ENCODE results near the gene CST11.
"Not testable (repeated sequence)": the region's sequence is repeated elsewhere in the genome, so short reads cannot be mapped to it uniquely, and the experiment has no call there.

The CST11 gene, protein sequence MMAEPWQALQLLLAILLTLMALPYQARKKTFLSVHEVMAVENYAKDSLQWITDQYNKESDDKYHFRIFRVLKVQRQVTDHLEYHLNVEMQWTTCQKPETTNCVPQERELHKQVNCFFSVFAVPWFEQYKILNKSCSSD

DNA sequence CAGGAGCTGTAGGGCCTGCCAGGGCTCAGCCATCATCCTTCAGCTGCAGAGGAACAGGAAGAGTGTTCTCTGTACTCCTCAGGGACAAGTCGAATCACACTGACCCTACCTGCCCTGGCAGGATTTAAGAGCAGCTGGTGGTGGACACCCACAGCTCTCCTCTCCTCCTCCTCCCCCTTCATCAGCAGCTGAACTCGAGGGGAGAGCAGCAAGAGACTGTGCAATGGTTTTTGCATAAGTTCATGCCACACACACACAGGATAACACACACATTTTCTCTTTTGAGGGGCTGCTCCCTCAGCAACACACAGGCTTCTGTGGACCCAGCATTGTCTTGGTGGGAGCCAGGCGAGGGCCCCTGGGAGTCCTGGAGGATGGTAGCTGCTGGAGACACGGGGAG lies at the start of gene CST11:
Gene CST11, minus strand, starts transcription at position 101 of the 400 bp plus-strand sequence. Its CDS starts 65 bp downstream, at position 36.
- FAIRE-seq (no peak), DNase-seq (ENCODE audit: low spot score) (no peak)

DNA sequence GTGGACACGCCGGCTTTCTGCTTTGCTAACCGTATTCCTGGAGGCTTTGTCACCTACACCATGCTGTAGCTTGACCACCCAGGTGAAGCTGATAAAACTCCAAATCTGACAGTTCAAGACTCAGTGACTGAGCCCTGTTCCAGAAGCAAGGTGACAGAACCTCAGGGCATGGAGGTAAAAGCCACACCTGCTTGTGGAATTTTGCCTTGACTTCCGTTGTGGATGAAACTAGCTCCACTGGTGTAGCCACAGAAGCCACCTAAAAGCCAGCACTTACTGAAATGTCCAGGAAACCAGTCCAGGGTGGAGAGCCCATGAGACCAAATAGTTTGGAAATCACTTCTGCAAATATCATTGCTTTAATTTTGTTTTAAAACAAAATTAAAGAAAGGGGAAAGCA lies 49.2 kb upstream of the CST11 start:
- DNase-seq (ENCODE audit: low spot score) (no peak), FAIRE-seq (no peak)

DNA sequence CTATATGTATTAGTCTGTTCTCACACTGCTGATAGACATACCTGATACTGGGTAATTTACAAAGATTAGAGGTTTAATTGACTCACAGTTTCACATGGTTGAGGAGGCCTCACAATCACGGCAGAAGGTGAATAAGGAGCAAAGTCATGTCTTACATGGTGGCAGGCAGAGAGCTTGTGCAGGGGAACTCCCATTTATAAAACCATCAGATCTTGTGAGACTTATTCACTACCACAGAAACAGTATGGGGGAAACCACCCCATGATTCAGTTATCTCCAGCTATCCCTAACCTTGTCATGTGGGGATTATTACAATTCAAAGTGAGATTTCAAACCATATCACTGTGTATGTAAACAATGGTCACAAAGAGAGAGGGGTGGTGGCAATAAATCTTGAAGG lies 44.9 kb upstream of the CST11 start:
- FAIRE-seq, result no peak
- DNase-seq (ENCODE audit: low spot score), result no peak

DNA sequence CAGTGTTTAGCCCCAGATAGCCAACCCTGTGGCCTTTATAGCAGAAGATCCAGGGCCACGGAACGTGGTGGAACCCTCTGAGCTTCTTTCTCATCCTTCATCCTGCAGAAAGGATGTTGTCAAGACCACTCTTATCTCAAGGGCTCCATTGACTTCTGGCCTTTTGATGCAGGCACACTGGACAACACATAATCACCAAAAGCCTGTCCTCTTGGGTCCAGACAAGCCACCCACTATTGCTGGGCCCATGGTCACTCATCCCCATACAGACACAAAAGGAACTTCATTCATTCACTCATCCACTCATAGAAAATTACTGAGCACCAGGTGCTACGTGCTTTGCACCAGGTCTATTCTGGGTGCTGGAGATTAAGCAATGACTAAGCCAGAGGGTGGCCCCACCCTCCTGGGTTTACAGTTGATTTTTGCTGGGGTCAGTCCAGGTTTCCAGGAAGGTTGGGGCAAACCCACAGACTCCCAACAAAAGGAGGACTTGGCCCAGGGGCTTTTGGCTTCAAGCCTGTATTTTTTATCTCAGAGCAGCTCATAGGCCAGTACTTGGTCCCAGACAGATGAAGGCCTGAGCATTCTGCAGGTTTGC lies 40.6 kb upstream of the CST11 start:
- DNase-seq (ENCODE audit: low spot score), result no peak
- no peak for FAIRE-seq

DNA sequence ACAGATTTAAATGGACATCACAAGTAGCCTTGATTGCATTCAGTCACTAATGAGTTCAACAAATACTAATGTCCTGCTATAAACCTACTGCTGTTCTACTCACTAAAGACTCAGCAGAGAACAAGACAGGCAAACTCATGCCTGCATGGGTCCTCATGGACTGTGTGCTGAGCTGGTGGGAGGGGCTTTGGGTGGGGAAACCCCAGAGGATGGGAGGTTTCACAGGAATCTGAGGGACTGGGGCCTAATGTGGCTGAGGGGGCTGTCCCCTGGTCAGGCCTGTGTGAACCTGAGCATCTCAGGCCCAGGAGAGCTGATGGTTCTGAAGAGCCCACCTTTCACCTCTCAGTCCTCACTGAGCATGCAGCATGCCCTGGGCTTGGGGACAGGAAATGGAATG lies 39.6 kb upstream of the CST11 start:
- no peak for DNase-seq (ENCODE audit: low spot score)
- no peak for FAIRE-seq

DNA sequence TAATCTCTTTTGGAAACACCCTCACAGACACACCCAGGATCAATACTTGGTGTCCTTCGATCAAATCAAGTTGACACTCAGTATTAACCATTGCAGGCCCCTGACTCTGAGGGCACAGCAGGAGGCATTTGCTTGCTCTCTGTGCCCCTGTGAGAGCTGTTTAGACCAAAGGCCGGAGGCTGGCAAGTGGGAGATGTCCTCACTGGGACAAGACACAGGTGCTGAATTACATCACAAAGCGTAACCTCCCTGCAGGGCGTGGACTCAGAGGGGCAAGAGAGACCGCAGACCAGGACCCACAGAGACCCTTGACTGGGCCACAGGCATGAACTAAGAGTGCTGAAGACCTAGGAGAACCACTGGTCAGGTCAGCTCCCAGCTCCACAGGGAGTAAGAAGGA lies 38.1 kb upstream of the CST11 start, which contains the start of gene CST8:
Gene CST8, plus strand, starts transcription at position 301 of the 400 bp plus-strand sequence. CDS start 551 bp downstream, outside the sequence.
- DNase-seq (ENCODE audit: low spot score) (no peak), FAIRE-seq (no peak)

DNA sequence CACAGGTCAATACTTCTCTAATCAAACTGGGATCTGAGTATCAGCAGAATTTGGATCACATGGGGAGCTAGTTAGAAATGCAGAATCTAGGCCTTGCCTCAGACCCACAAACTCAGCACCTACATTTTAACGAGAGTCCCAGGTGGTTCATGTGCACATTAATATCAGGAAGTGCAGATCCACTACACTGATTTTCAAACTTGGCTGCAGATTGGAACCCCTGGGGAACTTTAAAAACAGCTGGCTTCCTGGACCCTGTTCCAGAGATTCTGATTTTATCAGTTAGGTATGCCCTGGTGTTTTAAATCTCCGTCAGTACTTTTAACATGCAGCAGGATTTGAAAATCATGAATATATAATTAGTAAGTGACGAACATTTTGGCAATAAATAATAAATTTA lies 36.3 kb upstream of the CST11 start:
- no peak for FAIRE-seq
- DNase-seq (ENCODE audit: low spot score), result no peak

DNA sequence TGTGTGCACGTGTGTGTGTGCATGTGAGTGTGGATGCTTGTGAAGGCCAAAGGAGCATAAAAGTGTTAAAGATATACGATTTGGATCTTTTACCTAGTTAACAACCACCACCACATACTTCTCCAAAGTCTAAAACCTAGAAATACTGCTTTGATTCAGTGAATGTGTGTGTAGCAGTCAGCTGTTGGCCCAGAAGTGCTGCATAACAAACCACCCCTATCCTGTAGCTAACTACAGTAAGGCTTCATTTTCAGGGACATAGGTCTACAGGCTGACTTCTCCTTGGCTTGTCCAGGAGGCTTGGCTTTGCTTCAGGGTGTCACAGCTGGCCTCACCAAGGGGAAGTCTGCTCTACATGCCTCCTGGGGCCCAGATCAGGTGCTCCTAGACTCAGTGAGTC lies 35.8 kb upstream of the CST11 start:
- no peak for FAIRE-seq
- no peak for DNase-seq (ENCODE audit: low spot score)

DNA sequence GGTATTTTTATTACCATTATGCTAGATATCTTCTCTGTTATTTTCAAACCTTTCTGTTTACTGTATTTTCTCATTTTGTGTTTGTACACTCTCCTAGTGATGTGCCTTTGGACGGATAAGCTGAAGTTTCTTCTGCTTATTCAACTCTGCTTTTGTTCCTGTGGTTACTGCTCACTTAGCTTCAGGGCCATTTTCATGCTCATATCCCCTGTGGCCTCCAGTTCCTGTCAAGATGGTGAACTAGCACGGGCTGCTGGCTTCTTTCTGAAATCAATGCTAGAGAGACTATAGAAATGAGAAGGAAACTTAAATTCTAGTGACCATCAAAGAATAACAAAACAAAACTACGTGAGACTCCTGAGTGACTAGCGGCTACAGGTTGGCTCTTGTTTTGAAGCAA lies 31.4 kb upstream of the CST11 start:
- no peak for DNase-seq (ENCODE audit: low spot score)
- FAIRE-seq, result no peak

DNA sequence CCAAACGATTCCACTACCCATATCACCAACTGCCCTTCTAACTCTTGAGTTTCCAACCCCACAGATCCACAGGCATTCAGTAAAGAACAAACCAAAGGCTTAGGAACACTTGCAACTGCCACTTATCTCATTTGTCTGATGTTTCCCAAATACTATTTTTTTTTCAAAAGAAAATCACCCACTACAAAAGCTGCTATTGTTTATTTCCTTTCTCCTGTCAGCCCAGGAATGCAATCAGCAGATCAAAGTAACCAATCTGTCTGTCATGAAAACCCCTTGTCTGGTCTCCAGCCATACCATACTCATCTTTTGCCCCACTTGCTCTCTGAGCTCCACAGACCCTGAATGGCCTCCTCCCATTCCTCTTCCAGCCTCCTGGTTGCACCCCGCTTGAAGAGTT lies 29.5 kb upstream of the CST11 start:
- FAIRE-seq, result no peak
- no peak for DNase-seq (ENCODE audit: low spot score)

DNA sequence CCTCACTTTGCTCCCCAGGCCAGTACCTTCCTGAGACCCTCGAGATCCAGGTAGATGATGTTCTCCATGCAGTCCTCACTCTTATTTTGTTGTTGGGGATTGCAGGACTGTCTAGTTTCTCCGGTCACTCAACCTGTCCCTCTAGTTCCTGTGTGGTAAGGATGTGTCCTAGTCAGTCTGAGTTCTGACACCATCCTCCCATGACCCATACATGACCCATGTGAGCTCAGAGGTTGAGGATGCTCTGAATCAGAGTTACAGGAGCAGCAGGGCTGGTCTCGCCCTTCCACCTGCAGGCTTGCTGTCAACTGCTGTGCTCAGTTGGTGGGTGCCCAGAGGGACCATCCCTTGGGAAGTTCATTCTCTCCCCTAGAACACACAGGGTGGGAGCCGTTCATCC lies 26.4 kb upstream of the CST11 start:
- FAIRE-seq, result no peak

DNA sequence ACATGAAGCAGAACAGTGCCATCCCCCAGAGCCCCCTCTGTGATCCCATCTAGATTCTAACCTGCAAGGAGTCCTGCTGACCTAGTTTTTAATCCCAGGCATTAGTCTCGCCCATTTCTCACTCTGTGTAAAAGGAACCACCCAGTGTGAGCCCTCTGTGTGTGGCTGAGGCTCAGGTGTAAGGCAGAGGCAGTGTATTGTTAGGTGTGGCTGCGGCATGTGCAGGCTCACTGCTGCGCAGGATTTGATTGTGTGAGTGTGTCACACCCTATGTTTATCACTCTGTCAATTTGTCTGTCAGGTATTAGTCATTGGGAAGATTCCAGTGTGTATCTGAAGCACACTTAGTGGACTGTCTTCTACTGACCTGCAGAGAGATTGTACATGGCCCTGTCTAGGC lies 24.5 kb upstream of the CST11 start:
- no peak for FAIRE-seq
- no peak for DNase-seq (ENCODE audit: low spot score)

More for the DNA sequence above, 26.4 kb upstream of the CST11 start:
- no peak for DNase-seq (ENCODE audit: low spot score)

DNA sequence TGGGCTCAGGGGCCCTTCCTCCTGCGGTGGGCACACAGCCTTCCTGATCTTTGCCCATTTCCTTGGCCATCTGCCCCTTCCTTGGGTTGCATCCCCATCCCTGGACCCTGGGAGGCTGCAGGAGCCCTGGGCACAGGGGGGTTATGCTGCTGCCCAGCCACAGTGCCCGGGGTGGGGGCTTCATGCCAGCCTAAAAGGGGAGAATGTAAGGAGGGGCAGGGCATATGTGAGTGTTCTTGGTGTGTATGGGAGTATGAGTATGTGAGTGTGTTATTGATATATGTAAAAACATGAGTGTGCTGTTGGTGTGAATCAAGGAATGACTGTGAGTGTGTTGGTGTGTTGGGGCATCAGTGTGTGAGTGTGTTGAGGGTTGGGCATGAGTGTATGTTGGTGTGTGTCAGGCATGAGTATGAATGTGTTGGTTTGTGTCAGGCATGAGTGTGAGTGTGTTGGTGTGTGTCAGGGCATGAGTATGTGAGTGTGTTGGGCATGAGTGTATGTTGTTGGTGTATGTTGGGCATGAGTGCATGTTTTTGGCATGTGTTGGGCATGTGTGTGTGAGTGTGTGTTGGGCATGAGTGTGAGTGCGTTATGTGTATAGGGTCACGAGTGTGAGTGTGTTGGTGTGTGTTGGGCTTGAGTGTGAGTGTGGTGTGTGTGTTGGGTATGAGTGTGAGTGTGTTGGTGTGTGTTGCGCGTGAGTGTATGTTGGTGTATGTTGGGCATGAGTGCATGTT lies 23.5 kb upstream of the CST11 start:
- no peak for DNase-seq (ENCODE audit: low spot score)
- no peak for FAIRE-seq

DNA sequence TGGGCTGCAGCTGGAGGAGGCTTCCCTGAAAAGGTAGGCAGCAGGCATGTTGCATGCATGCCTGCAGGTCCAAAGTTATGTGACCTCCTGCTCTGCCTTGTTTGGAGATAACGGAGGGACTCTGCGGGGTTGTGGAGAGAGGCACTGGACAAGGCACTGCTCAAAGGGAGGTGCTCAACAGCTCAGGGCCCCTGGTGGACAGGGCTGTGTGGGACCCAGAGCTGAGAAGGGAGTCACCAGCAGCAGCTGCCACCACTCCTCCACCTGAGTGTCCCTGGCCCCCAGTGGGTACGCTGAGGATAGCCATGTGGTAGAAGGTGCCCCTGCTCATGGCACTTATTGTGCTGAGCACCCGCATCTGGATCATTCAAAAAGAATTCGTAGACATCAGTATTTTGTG lies 22.7 kb upstream of the CST11 start:
- DNase-seq (ENCODE audit: low spot score) (no peak), FAIRE-seq (no peak)

DNA sequence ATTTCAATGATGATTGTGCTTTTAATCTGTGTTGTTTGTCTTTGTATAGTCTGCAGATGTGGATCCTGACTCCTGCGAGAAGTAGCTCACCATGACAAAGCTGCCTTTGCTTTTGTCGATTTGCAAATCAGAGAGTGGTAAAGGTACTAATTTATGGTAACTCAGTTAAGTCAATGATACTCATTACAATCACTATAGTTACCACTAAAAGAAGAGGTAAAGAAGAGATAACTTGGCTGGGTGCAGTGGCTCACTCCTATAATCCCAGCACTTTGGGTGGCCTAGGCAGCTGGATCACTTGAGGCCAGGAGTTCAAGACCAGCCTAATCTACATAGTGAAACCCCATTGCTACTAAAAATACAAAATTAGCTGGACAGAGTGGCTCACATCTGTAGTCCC lies 20.6 kb upstream of the CST11 start:
- not testable (repeated sequence) for FAIRE-seq; DNase-seq (ENCODE audit: low spot score)

DNA sequence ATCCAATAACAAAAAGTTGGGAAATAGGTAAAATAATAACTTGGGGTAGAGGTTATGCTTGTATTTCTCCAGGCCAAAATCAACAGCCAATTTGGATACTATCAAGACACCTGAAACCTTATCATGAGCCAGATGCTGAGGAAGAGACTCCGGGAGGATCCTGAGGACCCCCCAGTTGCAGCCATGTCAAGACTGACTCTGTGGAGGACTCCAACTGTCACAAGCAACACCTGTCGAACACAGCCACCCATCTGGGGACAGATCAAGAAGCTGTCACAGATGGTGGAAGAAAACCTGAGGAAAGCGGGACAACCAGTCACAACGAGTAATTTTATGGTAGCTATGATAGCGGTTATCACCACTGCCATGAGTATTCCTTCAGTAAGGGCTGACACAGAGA lies 19.6 kb upstream of the CST11 start:
- not testable (repeated sequence) for DNase-seq (ENCODE audit: low spot score); FAIRE-seq

DNA sequence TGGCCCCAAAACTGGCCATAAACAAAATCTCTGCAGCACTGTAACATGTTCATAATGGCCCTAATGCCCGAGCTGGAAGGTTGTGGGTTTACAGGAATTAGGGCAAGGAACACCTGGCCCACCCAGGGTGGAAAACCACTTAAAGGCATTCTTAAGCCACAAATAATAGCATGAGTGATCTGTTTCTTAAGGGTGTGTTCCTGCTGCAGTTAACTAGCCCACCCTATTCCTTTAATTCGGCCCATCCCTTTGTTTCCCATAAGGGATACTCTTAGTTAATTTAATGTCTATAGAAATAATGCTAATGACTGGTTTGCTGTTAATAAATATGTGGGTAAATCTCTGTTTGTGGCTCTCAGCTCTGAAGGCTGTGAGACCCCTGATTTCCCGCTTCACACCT lies 14.3 kb upstream of the CST11 start:
- not testable (repeated sequence) for FAIRE-seq; DNase-seq (ENCODE audit: low spot score)

DNA sequence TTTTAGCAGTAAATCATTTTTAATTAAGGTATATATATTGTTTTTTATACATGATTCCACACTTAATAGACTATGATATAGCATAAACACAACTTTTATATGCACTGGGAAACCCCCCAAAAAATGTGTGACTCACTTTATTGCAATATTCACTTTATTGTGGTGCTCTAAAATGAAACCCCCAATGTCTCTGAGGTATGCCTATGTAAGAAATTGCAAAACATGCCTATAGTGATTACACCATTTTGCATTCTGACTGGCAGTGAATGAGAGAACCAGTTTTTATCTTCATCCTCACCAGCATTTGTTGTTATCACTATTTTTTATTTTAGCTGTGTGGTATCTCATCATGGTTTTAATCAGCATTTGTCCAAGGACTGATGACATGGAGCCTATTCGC lies 8.5 kb upstream of the CST11 start:
- no peak for DNase-seq (ENCODE audit: low spot score)
- FAIRE-seq, result no peak

DNA sequence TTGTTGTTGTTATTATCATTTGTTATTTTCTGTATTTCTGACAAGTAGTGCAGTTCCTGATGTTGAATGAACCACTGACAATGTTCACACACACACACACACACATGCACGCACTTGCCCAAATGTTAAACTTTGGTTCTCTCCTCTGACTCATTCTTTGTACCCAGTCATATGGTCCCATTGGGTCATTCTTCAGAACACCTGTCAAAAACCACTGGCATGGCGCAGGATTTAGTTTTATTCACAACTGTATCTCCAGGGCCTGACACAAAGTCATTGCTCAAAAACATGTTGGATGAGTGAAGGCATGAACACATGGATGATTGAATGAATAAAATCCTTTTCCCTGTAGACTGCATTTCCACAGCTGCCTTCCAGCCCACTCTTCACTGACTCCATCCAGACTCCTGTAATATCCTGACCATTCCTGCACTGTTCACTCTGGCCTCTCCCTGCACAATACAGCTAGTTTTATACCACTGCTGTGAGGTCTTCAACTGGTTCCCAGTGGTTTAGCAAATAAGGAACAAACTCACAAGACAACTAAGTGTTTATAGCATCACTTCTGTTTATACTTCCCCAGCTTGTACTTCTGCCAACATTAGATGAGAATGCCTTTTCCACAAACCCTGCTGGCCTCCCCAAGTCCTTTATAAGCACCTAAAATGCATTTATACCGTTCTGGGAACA lies 6.9 kb upstream of the CST11 start:
- FAIRE-seq (no peak), DNase-seq (ENCODE audit: low spot score) (no peak)

DNA sequence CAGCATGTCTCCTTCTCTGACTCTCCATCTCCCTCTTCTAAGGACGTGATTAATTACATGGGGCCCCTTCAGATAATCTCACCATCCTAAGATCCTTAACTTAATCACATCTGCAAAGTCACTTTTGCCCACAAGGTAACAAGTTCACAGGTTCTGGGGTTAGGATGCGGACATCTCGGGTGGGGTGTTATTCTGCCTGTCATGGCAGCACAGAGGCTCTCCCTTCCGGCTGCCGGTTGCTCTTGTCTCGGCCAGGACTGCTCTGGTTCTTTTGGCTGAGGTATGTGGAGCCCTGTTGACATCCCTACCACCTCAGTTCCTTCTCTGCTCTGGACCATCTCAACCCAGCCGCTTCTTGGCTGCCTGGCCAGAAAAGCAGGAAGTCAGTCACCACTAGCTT lies 4.2 kb upstream of the CST11 start:
- no peak for FAIRE-seq
- DNase-seq (ENCODE audit: low spot score), result no peak

DNA sequence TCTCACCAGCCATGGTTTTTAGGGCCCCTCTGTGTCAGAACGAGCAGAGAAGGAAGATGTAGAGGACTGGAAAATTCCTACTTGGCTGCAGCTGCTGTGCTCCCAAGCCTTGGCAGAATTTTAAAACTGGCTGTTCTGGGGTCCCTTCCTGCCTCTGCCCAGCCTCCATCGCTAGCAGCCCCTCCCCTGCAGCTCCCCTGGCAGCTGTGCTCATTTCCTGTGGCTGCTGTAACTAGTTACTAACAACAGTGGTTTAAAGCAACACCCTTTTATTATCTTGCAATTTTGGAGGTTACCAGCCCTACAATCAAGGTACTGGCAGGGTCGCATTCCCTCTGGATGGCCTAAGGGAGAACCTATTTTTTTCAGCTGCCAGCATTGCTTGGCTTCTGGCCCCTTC lies 3.7 kb upstream of the CST11 start:
- DNase-seq (ENCODE audit: low spot score), result no peak
- no peak for FAIRE-seq

DNA sequence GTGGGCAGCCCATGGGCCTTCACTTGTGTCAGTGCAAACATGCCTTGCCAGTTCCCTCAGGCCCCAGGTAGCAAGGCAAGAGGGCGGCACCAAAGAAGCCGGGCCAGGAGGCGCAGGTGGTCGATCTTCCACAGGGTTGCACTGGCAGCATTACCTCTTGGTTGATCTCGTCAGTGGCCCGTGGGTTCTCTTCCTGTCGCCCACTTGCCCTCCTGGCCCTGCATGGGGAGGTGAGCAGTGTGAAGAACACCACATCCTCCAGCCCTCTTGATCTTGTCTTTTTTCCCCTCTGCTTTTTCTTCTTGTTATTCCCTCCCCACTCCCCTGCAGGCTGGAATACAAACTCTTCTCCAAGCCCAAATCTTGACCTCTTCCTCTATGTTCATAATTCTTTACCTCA lies 3.0 kb upstream of the CST11 start:
- FAIRE-seq (no peak), DNase-seq (ENCODE audit: low spot score) (no peak)

All from RCC 7860 (cell line).